Measurements from ENCODE around the gene FKTN. TPM values are rescaled to one million over a fixed set of nuclear protein-coding genes. Genes with fewer than 3 reads are reported as not detected.
"Not testable (repeated sequence)": the region's sequence is repeated elsewhere in the genome, so short reads cannot be mapped to it uniquely, and the experiment has no call there.

The FKTN gene
- total RNA-seq, result 10 to 100 TPM; 15.7 to 32.8 (median 18.8) TPM

DNA sequence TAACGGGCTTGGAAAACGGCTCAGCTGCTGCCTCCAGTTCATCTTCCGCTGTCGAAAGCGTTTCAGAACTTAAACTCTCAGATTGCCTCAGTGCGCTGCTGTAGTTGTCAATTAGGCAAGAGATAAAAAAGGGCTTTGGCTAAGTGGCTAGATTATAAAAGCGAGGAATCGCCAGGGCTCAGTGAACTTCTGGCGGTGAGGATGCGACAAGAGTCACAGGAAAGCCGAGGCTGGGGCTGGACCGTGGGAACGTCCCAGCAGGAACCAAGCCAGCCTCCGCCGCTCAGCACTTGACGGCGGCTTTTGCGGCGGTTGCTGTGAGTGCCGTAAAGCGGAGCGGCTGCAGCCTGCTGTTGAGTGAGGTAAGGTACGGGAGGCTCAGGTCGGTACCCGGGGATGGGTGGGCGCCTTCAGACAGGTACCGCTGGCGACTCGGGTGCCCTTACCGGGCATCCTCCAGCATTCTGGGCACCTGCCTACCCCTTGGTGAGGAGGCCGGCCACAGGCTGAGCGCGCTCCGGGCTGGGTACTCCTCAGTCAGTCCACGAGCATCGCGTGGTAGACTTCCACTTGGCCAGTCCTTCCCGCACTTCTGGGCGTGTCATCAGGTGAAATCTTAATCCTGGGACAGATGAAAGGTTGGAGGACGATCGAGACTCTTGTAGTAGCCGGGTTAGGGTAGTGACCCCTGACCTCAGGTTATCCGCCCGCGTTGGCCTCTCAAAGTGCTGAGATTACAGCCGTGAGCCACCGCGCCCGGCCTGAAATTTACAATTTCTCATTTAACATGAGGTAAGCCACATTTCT, at the start of gene FKTN:
Gene FKTN (plus strand): TSS at position 328 of the 807 bp plus-strand sequence. CDS start 16,902 bp downstream, outside the sequence.
- 0 to 11% (median 2%) methylated on average over 2 to 20 of the region's 49 CpGs for WGBS, 10 experiments
- peaks cover 6% of the 10 kb centered on the region in 2 donors for H3K4me1 ChIP-seq (replicated peaks in 1 of 2)
- peak within 1 kb of the TSS; percentile 56 to 99 (median 83) for H3K4me3 ChIP-seq
- ATAC-seq (replicated peaks in 6 of 8), result peak; percentile 96 to 99 (median 98)
- in situ Hi-C loops (cut with MboI; ENCODE audit: low pct_unique_long_range_greater_than_20kb in 2 of 9, low sequenced_read_pairs in 9 of 9, unreplicated experiment in 9 of 9), result loop anchor here in 1 of 9 experiments (25.0 kb wide), 1 partner anchor 96 kb away; no protein-coding TSS in a partner anchor
- peak within 1 kb of the TSS in 1 of 2 donors; percentile 50 for H3K27ac ChIP-seq

DNA sequence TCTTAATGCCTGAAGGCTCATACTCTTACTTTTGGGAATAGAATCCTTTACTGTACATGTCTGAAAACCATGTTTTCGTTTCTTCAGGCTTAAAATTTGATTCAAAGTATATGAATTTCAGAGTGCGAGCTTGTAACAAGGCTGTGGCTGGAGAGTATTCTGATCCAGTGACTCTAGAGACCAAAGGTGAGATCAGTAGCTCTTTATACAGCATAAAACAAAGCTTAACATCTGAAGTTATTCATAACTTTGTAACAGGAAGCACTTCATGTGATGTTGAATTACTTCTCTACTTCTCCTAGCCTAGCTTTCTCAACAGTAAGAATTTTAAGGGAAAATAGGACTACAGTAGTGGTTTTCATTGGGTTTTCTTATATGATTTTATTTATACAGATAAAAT, 49.4 kb upstream of the FKTN start:
- no peak for ATAC-seq (replicated peaks in 6 of 8)
- Histone ChIP-seq H3K4me1 (replicated peaks in 1 of 2) (no peaks in the 10 kb centered on the region), H3K27ac (no peak overlapping the region), H3K4me3 (no peak overlapping the region)
- in situ Hi-C loops (cut with MboI; ENCODE audit: low pct_unique_long_range_greater_than_20kb in 2 of 9, low sequenced_read_pairs in 9 of 9, unreplicated experiment in 9 of 9), result no loop called here
- 93 to 100% (median 100%) methylated on average over 1 to 2 of the region's 2 CpGs; no CpG with 5 or more reads in 1 of the 10 experiments for WGBS, 10 experiments

DNA sequence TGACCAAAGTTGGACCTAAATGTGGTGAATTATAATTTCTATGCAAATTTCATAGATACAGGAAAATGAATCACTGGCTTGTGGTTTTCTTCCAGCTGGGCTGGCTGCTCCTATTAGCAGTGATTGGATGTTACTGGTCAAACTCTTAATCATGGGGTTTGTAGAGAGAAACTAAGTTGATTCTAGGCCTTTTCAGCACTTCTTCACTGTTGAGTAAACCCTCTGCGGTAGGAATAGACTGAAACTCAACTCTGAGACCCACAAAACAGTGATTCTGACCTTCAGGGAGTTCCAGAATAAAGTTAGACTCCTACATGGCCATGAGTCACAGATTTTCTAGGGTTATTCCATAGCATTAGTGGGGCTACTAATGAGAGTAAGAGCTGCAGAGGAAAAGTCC, 47.9 kb upstream of the FKTN start:
- no peak overlapping the region for H3K27ac ChIP-seq

DNA sequence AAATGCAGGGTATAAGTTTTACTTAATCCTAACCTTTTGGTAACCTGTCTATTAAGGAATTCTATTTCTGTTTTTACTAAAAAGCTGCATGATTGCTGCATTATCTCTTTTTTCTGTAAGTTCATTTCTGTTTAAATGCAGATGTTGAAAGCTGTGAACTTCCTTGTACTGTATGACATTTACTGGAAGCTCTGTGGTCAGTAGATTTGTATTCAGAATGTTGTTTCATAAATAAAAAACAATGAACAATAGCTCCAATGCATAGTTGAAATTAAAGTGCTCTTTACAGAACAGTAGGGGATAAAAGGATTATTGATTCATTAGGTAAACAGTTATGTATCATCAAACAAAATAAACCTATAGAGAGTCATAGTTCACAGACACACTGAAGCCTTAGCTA, 46.5 kb upstream of the FKTN start:
- in situ Hi-C loops (cut with MboI; ENCODE audit: low pct_unique_long_range_greater_than_20kb in 2 of 9, low sequenced_read_pairs in 9 of 9, unreplicated experiment in 9 of 9), result no loop called here
- Histone ChIP-seq H3K4me3 (no peak overlapping the region), H3K27ac (no peak overlapping the region), H3K4me1 (replicated peaks in 1 of 2) (no peaks in the 10 kb centered on the region)
- no peak for ATAC-seq (replicated peaks in 6 of 8)

More for the DNA sequence above, 47.9 kb upstream of the FKTN start:
- Histone ChIP-seq H3K4me3 (no peak overlapping the region), H3K4me1 (replicated peaks in 1 of 2) (no peaks in the 10 kb centered on the region)
- WGBS, 10 experiments, result 0 to 100% (median 83%) methylated on average over 1 of the region's 1 CpG; no CpG with 5 or more reads in 4 of the 10 experiments
- in situ Hi-C loops (cut with MboI; ENCODE audit: low pct_unique_long_range_greater_than_20kb in 2 of 9, low sequenced_read_pairs in 9 of 9, unreplicated experiment in 9 of 9), result no loop called here
- peak in 2 of 8 experiments; percentile 91 to 96 for ATAC-seq (replicated peaks in 6 of 8)

DNA sequence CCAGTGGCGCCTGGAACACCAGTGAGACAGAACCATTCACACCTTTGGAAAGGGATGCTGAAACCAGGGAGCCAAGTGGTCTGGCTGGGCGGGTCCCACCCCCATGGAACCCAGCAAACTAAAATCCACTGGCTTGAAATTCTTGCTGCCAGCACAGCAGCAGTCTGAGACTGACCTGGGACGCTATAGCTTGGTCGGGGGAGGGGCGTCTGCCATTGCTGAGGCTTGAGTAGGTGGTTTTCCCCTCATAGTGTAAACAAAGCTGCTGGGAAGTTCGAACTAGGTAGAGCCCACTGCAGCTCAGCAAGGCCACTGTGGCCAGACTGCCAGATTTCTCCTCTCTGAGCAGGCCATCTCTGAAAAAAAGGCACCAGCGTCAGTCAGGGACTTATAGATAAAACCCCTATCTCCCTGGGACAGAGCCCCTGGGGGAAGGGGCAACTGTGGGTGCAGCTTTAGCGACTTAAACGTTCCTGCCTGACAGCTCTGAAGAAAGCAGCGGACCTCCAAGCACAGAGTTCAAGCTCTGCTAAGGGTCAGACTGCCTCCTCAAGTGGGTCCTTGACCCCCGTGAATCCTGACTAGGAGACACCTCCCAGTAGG, 42.0 kb upstream of the FKTN start:
- in situ Hi-C loops (cut with MboI; ENCODE audit: low pct_unique_long_range_greater_than_20kb in 2 of 9, low sequenced_read_pairs in 9 of 9, unreplicated experiment in 9 of 9), result no loop called here
- Histone ChIP-seq H3K4me1 (replicated peaks in 1 of 2) (no peaks in the 10 kb centered on the region), H3K27ac (no peak overlapping the region), H3K4me3 (no peak overlapping the region)
- WGBS, 10 experiments, result 70 to 100% (median 94%) methylated on average over 2 to 7 of the region's 11 CpGs; no CpG with 5 or more reads in 5 of the 10 experiments
- no peak for ATAC-seq (replicated peaks in 6 of 8)

DNA sequence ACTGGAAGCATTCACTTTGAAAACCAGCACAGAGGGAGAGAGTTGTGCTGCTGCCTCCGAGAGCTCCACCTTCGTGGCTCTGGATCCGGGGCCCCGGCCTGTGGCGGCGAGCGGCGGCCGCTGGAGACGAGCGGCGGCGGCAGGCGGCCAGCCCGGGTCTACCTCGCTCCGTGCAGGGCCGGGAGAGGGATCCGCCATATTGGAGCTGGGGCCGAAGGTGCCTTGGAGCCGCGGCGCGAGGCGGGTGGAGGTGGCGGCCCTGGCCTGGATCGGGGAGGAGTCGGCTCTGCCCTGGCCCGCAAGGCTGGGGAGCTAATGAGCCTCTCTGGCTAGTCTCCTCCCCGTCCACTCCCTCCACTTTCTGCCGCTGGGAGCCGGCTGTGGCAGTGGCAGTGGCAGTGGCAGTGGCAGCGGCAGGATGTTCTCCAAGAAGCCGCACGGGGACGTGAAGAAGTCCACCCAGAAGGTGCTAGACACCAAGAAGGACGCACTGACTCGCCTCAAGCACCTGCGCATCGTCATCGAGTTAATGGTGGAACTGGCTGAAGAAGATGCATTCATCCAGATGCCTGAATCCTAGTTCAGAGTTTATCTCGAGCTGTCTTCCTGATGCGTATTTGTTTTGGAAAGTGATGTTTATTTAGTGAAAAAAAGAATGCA, 38.1 kb upstream of the FKTN start:
- H3K4me3 ChIP-seq; H3K4me1 ChIP-seq (replicated peaks in 1 of 2); in situ Hi-C loops (cut with MboI; ENCODE audit: low pct_unique_long_range_greater_than_20kb in 2 of 9, low sequenced_read_pairs in 9 of 9, unreplicated experiment in 9 of 9); H3K27ac ChIP-seq: not testable (repeated sequence)
- 95 to 100% (median 100%) methylated on average over 1 to 8 of the region's 43 CpGs; no CpG with 5 or more reads in 1 of the 10 experiments for WGBS, 10 experiments
- peak; percentile 91 to 98 (median 94) for ATAC-seq (replicated peaks in 6 of 8)

DNA sequence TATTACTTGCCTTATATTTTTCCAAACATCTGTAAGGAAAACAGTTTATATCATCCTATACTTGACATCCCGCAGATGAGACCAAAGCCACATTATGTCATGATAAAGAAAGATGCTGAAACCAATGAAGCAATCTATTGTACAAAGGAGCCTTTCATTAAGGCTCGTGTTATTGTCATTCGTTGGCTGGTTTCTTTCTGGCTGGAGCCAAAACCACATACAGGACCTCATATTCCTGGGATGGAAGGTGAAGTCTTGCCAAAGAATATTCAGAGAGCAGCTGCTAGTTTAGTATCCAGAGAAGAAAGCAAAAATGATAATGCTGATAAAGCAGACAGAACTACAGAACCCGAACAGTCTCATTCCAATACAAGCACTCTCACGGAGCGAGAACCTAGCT, 36.9 kb upstream of the FKTN start:
- 70 to 100% (median 88%) methylated on average over 1 to 2 of the region's 6 CpGs; no CpG with 5 or more reads in 7 of the 10 experiments for WGBS, 10 experiments
- in situ Hi-C loops (cut with MboI; ENCODE audit: low pct_unique_long_range_greater_than_20kb in 2 of 9, low sequenced_read_pairs in 9 of 9, unreplicated experiment in 9 of 9); ATAC-seq (replicated peaks in 6 of 8); H3K27ac ChIP-seq; H3K4me3 ChIP-seq; H3K4me1 ChIP-seq (replicated peaks in 1 of 2): not testable (repeated sequence)

DNA sequence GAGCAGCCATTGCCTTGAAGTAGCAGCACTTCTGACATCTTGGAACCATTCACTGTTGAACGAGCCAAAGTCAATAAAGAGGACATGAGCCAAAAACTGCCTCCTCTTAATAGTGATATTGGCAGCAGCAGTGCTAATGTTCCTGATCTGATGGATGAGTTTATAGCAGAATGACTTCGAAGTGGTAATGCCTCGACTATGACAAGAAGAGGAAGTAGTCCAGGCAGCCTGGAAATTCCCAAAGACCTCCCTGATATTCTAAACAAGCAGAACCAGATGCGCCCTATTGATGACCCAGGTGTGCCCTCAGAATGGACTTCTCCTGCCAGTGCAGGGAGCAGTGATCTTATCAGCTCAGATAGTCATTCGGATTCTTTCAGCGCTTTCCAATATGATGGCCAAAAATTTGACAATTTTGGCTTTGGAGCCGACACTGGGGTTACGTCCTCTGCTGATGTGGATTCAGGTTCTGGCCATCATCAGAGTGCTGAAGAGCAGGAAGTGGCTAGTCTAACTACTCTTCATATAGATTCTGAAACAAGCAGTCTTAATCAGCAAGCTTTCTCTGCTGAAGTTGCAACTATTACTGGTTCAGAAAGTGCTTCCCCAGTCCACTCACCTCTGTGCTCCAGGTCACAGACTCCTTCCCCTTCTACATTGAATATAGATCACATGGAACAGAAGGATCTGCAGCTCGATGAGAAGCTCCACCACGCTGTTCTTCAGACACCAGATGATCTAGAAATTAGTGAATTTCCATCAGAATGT, 35.1 kb upstream of the FKTN start:
- H3K27ac ChIP-seq; H3K4me3 ChIP-seq; ATAC-seq (replicated peaks in 6 of 8); H3K4me1 ChIP-seq (replicated peaks in 1 of 2); in situ Hi-C loops (cut with MboI; ENCODE audit: low pct_unique_long_range_greater_than_20kb in 2 of 9, low sequenced_read_pairs in 9 of 9, unreplicated experiment in 9 of 9): not testable (repeated sequence)
- 92 to 100% (median 100%) methylated on average over 2 to 3 of the region's 10 CpGs; no CpG with 5 or more reads in 6 of the 10 experiments for WGBS, 10 experiments

DNA sequence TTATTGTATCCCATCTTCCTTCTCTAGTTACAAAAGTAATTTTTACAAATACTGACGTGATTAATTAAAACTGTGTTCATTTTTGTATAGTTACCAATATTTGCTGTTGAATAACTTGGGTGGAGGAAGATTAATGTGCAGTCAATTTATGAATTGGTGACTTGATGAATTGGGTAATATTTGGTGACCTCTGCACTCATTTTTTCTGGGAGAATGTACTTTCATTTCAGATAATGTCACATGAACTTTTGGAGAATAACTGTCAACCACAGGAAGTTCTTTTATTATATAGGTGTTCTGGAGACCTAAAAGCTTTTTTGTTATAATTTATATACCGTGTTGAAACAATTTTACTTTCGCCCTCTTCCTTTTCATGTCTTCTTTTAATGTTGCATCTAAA, 26.4 kb upstream of the FKTN start:
- H3K27ac ChIP-seq, result no peak overlapping the region
- no peak overlapping the region for H3K4me3 ChIP-seq
- in situ Hi-C loops (cut with MboI; ENCODE audit: low pct_unique_long_range_greater_than_20kb in 2 of 9, low sequenced_read_pairs in 9 of 9, unreplicated experiment in 9 of 9), result no loop called here
- 80 to 100% (median 89%) methylated on average over 2 to 3 of the region's 3 CpGs for WGBS, 10 experiments
- H3K4me1 ChIP-seq (replicated peaks in 1 of 2), result no peaks in the 10 kb centered on the region
- ATAC-seq (replicated peaks in 6 of 8), result no peak

DNA sequence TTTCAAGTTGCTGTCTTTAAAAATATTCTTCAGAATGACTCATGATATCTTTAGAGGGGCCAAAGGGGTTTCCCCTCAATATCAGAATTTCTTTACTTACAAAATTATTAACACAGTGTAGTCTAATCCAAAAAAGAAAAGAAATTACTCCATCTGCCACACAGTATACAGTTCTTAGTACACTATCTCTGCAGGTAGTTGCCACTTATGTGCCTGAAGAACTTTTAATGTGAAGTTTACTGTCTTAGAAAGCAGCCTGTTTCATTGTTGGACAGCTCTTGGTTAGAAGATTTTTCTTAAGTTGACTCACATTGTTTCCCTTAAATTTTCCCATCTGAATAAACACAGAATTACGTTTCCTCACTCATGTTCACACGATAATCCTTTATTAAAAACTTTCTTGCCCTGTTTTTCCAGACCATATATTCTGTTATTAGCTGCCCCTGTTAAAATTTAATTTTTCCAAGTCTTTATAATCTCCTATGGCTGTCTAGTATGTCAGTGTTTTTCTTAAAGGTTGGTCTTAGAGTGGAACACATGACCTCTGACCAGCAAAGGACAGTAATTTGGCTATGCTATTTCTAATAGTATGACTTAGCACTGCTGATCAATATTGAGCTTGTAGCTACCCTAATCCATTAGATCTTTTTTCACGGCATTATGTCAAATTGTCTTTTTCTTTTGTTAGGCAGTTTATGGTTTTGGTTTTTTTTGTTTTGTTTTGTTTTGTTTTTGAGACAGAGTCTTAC, 21.8 kb upstream of the FKTN start:
- Histone ChIP-seq H3K27ac (no peak overlapping the region), H3K4me3 (no peak overlapping the region), H3K4me1 (replicated peaks in 1 of 2) (no peaks in the 10 kb centered on the region)
- 68 to 100% (median 93%) methylated on average over 2 to 3 of the region's 3 CpGs for WGBS, 10 experiments
- no peak for ATAC-seq (replicated peaks in 6 of 8)
- in situ Hi-C loops (cut with MboI; ENCODE audit: low pct_unique_long_range_greater_than_20kb in 2 of 9, low sequenced_read_pairs in 9 of 9, unreplicated experiment in 9 of 9), result no loop called here

DNA sequence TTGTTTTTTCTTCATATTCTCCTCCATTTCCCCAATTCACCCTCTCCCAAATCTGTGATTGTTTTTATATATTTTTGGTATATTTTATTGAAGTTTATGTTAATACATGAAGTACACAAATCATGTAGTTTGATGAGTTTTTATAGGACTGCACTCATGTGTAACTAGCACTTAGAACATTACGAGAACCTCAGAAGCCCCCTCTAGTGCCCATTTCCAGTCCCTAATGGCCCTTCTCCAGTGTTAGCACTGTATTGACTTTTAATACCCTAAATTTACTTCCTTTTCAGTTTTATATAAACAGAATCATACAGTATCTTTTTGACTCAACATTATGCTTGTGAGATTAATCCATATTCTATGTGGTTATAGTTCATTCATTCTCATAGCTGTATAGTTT, 18.5 kb upstream of the FKTN start:
- no peak overlapping the region for H3K27ac ChIP-seq
- no peaks in the 10 kb centered on the region for H3K4me1 ChIP-seq (replicated peaks in 1 of 2)
- 88 to 100% (median 100%) methylated on average over 1 of the region's 1 CpG; no CpG with 5 or more reads in 3 of the 10 experiments for WGBS, 10 experiments
- in situ Hi-C loops (cut with MboI; ENCODE audit: low pct_unique_long_range_greater_than_20kb in 2 of 9, low sequenced_read_pairs in 9 of 9, unreplicated experiment in 9 of 9), result no loop called here
- ATAC-seq (replicated peaks in 6 of 8), result no peak
- no peak overlapping the region for H3K4me3 ChIP-seq

DNA sequence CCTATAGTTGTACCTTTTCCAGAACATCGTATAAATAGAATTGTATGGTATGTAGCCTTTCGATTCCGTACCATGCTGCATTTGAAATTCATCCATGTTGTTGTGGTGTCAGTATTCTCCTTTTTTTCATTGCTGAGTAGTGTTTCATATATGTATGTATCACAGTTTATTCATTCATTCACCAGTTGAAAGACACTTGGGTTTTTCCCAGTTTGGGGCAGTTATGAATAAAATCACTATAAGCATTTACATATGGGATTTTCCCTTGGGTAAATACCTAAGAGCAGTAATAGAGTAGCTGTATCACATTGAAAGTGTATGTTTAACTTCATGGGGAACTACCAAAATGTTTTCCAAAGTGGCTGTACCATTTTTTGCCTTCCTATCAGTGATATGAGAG, 16.1 kb upstream of the FKTN start:
- no peaks in the 10 kb centered on the region for H3K4me1 ChIP-seq (replicated peaks in 1 of 2)
- WGBS, 10 experiments, result 70 to 100% (median 98%) methylated on average over 1 to 3 of the region's 3 CpGs; no CpG with 5 or more reads in 2 of the 10 experiments
- H3K27ac ChIP-seq, result no peak overlapping the region
- no peak overlapping the region for H3K4me3 ChIP-seq
- in situ Hi-C loops (cut with MboI; ENCODE audit: low pct_unique_long_range_greater_than_20kb in 2 of 9, low sequenced_read_pairs in 9 of 9, unreplicated experiment in 9 of 9), result no loop called here
- peak in 2 of 8 experiments; percentile 33 to 34 for ATAC-seq (replicated peaks in 6 of 8)

Measured in motor neuron (in vitro differentiated cells).